H1 (cell line): ENCODE results near the gene ZNF148. TPM values are rescaled to one million over a fixed set of nuclear protein-coding genes. Genes with fewer than 3 reads are reported as not detected.

Experiments used
- CTCF ChIA-PET: fragments of 300-600 bp; sonication (Branson Sonifier 250); formaldehyde crosslinking; loops from one replicate; lab custom pipeline; 2021; ENCODE audit not compliant: partially characterized antibody; lab: Charles Lee
- POLR2A ChIA-PET: fragments of 300-600 bp; sonication (Branson Sonifier 250); formaldehyde crosslinking; loops from one replicate; lab custom pipeline; 2021; ENCODE audit warnings: inconsistent platforms; ENCODE audit not compliant: partially characterized antibody; lab: Charles Lee
- DNase-seq, 2 experiments: peaks; one replicate each; pipeline versions ENCODE4 v3.0.0 to v3.0.0-alpha.2; 2010 to 2022; ENCODE audit warnings: low spot score in 2 of 2, low read depth in 1 of 2, mixed read lengths in 1 of 2
- FAIRE-seq: peaks from 2 replicates; lab custom pipeline; 2011; peaks lifted over from hg19 to GRCh38; lab: Jason Lieb, UNC
- H2AFZ ChIP-seq: 2 replicates; pipeline ENCODE4 v1.8.1; 2012; ENCODE audit warnings: low read length, inconsistent platforms
- H2AK5ac ChIP-seq: 2 replicates; pipeline ENCODE4 v1.6.1; 2013; ENCODE audit warnings: low read depth, low read length
- H2BK120ac ChIP-seq: replicated peaks from 2 replicates; pipeline ENCODE3; 2013; ENCODE audit warnings: low read depth, low read length, inconsistent platforms
- H2BK12ac ChIP-seq: 2 replicates; pipeline ENCODE4 v1.6.1; 2013; ENCODE audit warnings: low read depth, low read length
- H2BK15ac ChIP-seq: 2 replicates; pipeline ENCODE4 v1.6.1; 2013; ENCODE audit warnings: low read length
- H2BK20ac ChIP-seq: 2 replicates; pipeline ENCODE4 v1.6.1; 2013; ENCODE audit warnings: low read length
- H2BK5ac ChIP-seq: 2 replicates; pipeline ENCODE4 v1.6.1; 2013; ENCODE audit warnings: low read depth, low read length
- H3K14ac ChIP-seq: 2 replicates; pipeline ENCODE4 v1.6.1; 2013; ENCODE audit warnings: inconsistent platforms; ENCODE audit not compliant: insufficient read length
- H3K18ac ChIP-seq: 2 replicates; pipeline ENCODE4 v1.6.1; 2013; ENCODE audit warnings: low read length; ENCODE audit errors: extremely low read depth
- H3K23ac ChIP-seq: 2 replicates; pipeline ENCODE4 v1.6.1; 2013; ENCODE audit warnings: inconsistent platforms; ENCODE audit not compliant: insufficient read length
- H3K23me2 ChIP-seq: 2 replicates; pipeline ENCODE4 v1.6.1; 2013; ENCODE audit warnings: low read depth, low read length
- H3K27ac ChIP-seq: 2 replicates; pipeline ENCODE4 v1.6.1; 2011; ENCODE audit warnings: low read depth, low read length, inconsistent platforms
- H3K27me3 ChIP-seq, 4 experiments: replicated peaks in 1 of 4; 1 replicate in 1 of 4; 2 replicates in 3 of 4; pipeline versions ENCODE4 v1.6.1 to v1.8.1; 2011 to 2013; ENCODE audit warnings: low read length in 3 of 4, mild to moderate bottlenecking in 3 of 4, inconsistent platforms in 2 of 4, mixed read lengths in 2 of 4, moderate library complexity in 1 of 4; ENCODE audit not compliant: control insufficient read depth in 3 of 4, insufficient read depth in 3 of 4; ENCODE audit errors: extremely low read depth in 1 of 4
- H3K36me3 ChIP-seq, 4 experiments: 2 replicates each; pipeline versions ENCODE4 v1.6.1 to v1.8.1; 2011 to 2013; ENCODE audit warnings: mild to moderate bottlenecking in 4 of 4, low read length in 3 of 4, moderate library complexity in 2 of 4, control low read depth in 1 of 4, inconsistent platforms in 1 of 4; ENCODE audit not compliant: insufficient read depth in 4 of 4, control insufficient read depth in 2 of 4
- H3K4ac ChIP-seq: replicated peaks from 2 replicates; pipeline ENCODE3; 2013; ENCODE audit warnings: low read length, low read depth, mixed read lengths, inconsistent platforms; ENCODE audit not compliant: insufficient read length
- H3K4me1 ChIP-seq, 4 experiments: replicated peaks in 1 of 4; 1 replicate in 1 of 4; 2 replicates in 3 of 4; pipeline versions ENCODE4 v1.6.1 to v1.8.1; 2011 to 2013; ENCODE audit warnings: low read length in 3 of 4, inconsistent platforms in 2 of 4, mixed read lengths in 1 of 4; ENCODE audit not compliant: insufficient read depth in 4 of 4, control insufficient read depth in 3 of 4
- H3K4me2 ChIP-seq, 2 experiments: 2 replicates each; pipeline versions ENCODE4 v1.6.1 to v1.8.1; 2011 to 2013; ENCODE audit warnings: low read depth in 2 of 2, low read length in 2 of 2, control low read depth in 1 of 2, inconsistent platforms in 1 of 2, mild to moderate bottlenecking in 1 of 2; ENCODE audit not compliant: insufficient read depth in 1 of 2
- H3K4me3 ChIP-seq, 4 experiments: fragments of 200-600, 300-600 bp in 1 of 4; sonication (generic), shearing (Covaris generic), sonication (Bioruptor Twin) in 1 of 4; 2 replicates each; pipeline versions ENCODE4 v1.5.1 to v1.8.1; 2011 to 2016; ENCODE audit warnings: low read length in 4 of 4, low read depth in 3 of 4, control low read depth in 2 of 4, inconsistent platforms in 2 of 4, mild to moderate bottlenecking in 2 of 4, mixed read lengths in 1 of 4, moderate library complexity in 1 of 4; ENCODE audit not compliant: insufficient read depth in 2 of 4; ENCODE audit errors: extremely low read depth in 1 of 4
- H3K56ac ChIP-seq: replicated peaks from 2 replicates; pipeline ENCODE3; 2013; ENCODE audit warnings: low read depth, mild to moderate bottlenecking, mixed read lengths, low read length, inconsistent platforms; ENCODE audit not compliant: insufficient read length
- H3K79me1 ChIP-seq: 2 replicates; pipeline ENCODE4 v1.6.1; 2013; ENCODE audit warnings: low read depth, low read length, control low read depth
- H3K79me2 ChIP-seq, 2 experiments: 2 replicates each; pipeline versions ENCODE4 v1.6.1 to v1.8.1; 2012 to 2013; ENCODE audit warnings: low read length in 2 of 2, mild to moderate bottlenecking in 2 of 2, inconsistent platforms in 1 of 2; ENCODE audit not compliant: insufficient read depth in 2 of 2, control insufficient read depth in 1 of 2
- H3K9ac ChIP-seq, 4 experiments: replicated peaks in 1 of 4; 1 replicate in 1 of 4; 2 replicates in 3 of 4; pipeline versions ENCODE4 v1.6.1 to v1.8.1; 2011 to 2013; ENCODE audit warnings: low read depth in 3 of 4, low read length in 3 of 4, control low read depth in 2 of 4, mild to moderate bottlenecking in 2 of 4, moderate library complexity in 2 of 4, inconsistent platforms in 1 of 4; ENCODE audit errors: extremely low read depth in 1 of 4
- H3K9me3 ChIP-seq, 2 experiments: 2 replicates each; pipeline versions ENCODE4 v1.6.1 to v1.8.1; 2012 to 2013; ENCODE audit warnings: mild to moderate bottlenecking in 2 of 2, moderate library complexity in 2 of 2, control low read depth in 1 of 2, inconsistent platforms in 1 of 2, low read depth in 1 of 2, low read length in 1 of 2, mixed read lengths in 1 of 2; ENCODE audit not compliant: insufficient read depth in 2 of 2
- H4K20me1 ChIP-seq, 2 experiments: replicated peaks in 1 of 2; 2 replicates each; pipeline versions ENCODE3 to v1.8.1; 2011 to 2013; ENCODE audit warnings: inconsistent platforms in 2 of 2, low read length in 2 of 2, mild to moderate bottlenecking in 1 of 2; ENCODE audit not compliant: insufficient read depth in 2 of 2, control insufficient read depth in 1 of 2
- H4K5ac ChIP-seq: 2 replicates; pipeline ENCODE4 v1.6.1; 2013; ENCODE audit warnings: low read length, low read depth, mixed read lengths, inconsistent platforms; ENCODE audit not compliant: insufficient read length
- H4K8ac ChIP-seq: 2 replicates; pipeline ENCODE4 v1.8.0; 2013; ENCODE audit warnings: mild to moderate bottlenecking, moderate library complexity, low read length, inconsistent platforms; ENCODE audit not compliant: insufficient read depth; ENCODE audit errors: extremely low read depth
- H4K91ac ChIP-seq: replicated peaks from 2 replicates; pipeline ENCODE3; 2013; ENCODE audit warnings: low read length, mixed read lengths, inconsistent platforms; ENCODE audit not compliant: insufficient read length
- POLR2AphosphoS5 ChIP-seq: IDR thresholded peaks from 2 replicates; pipeline ENCODE4 v1.6.1; 2011; ENCODE audit warnings: low read depth, low read length
- WGBS, 2 experiments: shearing (Covaris generic) in 1 of 2; methylation state at CpG; one replicate each; pipeline versions ENCODE4 v1.1.6 to v1.1.7; 2013 to 2015; ENCODE audit warnings: low lambda C conversion rate in 2 of 2, mixed read lengths in 2 of 2, inconsistent platforms in 1 of 2, low coverage in 1 of 2, missing lambda C conversion rate in 1 of 2; ENCODE audit not compliant: insufficient replicate concordance in 2 of 2, insufficient coverage in 1 of 2, insufficient read length in 1 of 2; ENCODE audit errors: extremely low coverage in 1 of 2, missing lambda C conversion rate in 1 of 2; 5-methylcytosine and 5-hydroxymethylcytosine counted together
- polyA plus RNA-seq, 7 experiments: library from polyadenylated mRNA; depleted of rRNA in 3 of 7; stranded (reverse) in 5 of 7; unstranded in 2 of 7; fragments of >200 nt in 5 of 7; fragments of 200-250 nt in 2 of 7; gene quantifications; 1 replicate in 5 of 7; 2 replicates in 1 of 7; 4 replicates in 1 of 7; pipeline versions ENCODE4 v1.2.1 to v1.2.3, GENCODE V29; 2011 to 2013; ENCODE audit warnings: missing spikeins in 2 of 7, mixed read lengths in 2 of 7
- total RNA-seq: library from RNA; stranded (reverse); fragmentation: NEBNext Ultra II Directional; extraction: Animal tissue kit (Norgen Biotek cat#: 25700); gene quantifications from 2 replicates; pipeline ENCODE4 v1.2.1, GENCODE V29; 2021

ZNF148 gene
- total and polyA plus RNA-seq, 2 of the 8 experiments (the other 6 are each of a cell fraction or from before 2014, with no cell fraction given): 3.7 to 22.6 TPM

DNA sequence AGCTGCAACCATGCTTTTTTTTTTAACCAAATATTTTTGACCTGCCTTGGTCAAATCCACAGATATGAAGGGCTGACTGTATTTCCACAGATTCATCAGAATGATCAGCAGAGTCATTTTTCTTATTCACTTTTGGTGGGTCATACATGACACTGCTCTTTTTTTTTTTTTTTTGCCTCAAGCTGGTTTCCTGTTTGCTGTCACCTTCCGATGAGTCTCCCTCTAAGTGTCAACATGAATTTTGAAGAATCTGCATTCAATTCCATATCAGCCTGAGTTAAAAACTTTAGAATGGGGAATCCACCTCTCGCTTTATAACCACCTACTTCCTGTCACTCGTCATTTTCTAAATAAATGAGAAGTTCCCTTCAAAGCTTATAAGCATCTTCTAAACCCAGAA lies 160.4 kb downstream of the ZNF148 start:
- Histone ChIP-seq H3K36me3 (no peaks in the 10 kb centered on the region), H3K9ac (no peak overlapping the region), H4K91ac (no peak overlapping the region), H3K79me2 (no peaks in the 10 kb centered on the region), H2AK5ac (no peak overlapping the region), H3K4ac (no peak overlapping the region), H2BK120ac (no peak overlapping the region), H3K27me3 (peaks cover 0 to 5% (median 3%) of the 10 kb centered on the region in 4 experiments; a peak in 3 of 7 replicates), H4K20me1 (no peaks in the 10 kb centered on the region), H2BK12ac (no peak overlapping the region), H3K27ac (no peak overlapping the region), H4K8ac (no peak overlapping the region), H3K23ac (no peak overlapping the region), H3K14ac (no peak overlapping the region), H3K18ac (no peak overlapping the region), H3K4me2 (no peak overlapping the region), H2AFZ (no peak overlapping the region), H3K4me1 (peaks cover 8 to 21% (median 15%) of the 10 kb centered on the region in 4 experiments), H2BK20ac (no peak overlapping the region), H3K4me3 (no peak overlapping the region), H3K9me3 (no peaks in the 10 kb centered on the region), H4K5ac (no peak overlapping the region), H3K56ac (no peak overlapping the region), H2BK15ac (no peak overlapping the region), H3K23me2 (peaks cover 11% of the 10 kb centered on the region; the same call in 1 of the 2 replicates), H3K79me1 (no peaks in the 10 kb centered on the region), H2BK5ac (no peak overlapping the region)
- CTCF ChIA-PET: interaction anchor here (0.7 kb wide), 2 partner anchors 78 to 457 kb away, joined by 3 read pairs; no protein-coding TSS in a partner anchor
- no peak for DNase-seq
- WGBS, 2 experiments: 96% methylated on average over 3 of the region's 3 CpGs; no CpG with 5 or more reads in 1 of the 2 experiments
- no peak for FAIRE-seq
- POLR2A ChIA-PET: no interaction called here
- no peak for TF ChIP-seq POLR2AphosphoS5
